Activated T-helper 9 cell treated with anti-CD3 and anti-CD28 coated beads, Interleukin-2, amount 50 U/mL, for 16 hours (primary cell): ENCODE results near the gene RPL14.
A peak's percentile ranks its signal among the peaks of the same experiment; 100 is the strongest.

Source experiments
- DNase-seq: peaks from one replicate; pipeline ENCODE4 v3.0.0-alpha.2; 2020; ENCODE audit warnings: low read depth

The RPL14 gene

DNA sequence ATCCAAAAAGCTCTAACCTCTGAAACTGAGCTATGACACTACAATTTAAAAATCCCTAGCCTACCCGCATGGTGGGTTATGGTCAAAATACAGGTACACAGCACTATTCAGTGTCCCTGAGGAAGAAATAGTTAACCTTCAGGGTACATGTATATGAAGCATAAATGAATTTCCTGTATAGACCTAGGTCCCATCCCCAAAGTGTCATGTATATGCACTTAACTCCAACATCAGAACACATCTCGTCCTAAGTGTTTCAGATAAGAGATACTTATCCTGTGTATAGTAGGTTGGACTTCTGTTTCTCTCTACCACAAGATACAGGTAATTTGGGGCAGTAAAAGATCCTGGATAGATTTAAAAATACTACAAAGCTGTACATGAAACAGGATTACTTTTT, 6.4 kb downstream of the RPL14 start:
- DNase-seq = no peak

DNA sequence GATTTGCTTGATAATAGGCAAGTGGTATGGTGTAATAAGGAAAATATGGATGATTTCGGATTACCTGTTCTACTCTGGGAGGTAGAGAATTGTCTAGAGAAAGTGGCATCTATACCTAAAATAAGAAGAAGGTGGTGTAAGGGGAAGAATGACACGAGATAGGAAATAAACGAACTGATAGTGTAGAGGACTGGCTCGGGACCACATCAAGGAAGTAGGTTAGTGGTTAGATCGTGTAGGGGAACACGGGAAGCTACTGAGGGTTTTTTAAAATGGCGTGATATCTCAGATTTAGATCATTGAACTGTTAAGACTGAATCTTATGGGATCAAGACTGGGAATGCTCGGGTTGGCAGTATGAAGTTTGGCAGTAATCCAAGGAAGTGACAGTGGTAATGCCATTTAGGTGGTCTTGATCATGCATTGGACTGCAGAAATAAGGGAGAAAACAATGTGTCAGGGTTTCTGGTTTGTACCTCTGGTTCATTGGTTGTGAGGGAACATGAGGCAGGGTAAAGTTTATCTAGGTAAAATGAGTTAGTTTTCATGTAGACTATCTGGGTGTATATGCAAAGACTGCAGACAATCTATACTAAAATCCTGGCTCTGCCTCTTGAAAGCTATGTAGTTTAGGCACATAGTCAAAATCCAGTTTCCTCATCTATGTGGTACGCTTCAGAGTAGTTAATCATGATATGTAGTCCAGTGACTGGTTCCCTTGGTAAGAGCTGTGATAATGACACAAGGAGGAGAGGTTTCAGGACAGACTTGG, 7.4 kb downstream of the RPL14 start:
- no peak for DNase-seq

DNA sequence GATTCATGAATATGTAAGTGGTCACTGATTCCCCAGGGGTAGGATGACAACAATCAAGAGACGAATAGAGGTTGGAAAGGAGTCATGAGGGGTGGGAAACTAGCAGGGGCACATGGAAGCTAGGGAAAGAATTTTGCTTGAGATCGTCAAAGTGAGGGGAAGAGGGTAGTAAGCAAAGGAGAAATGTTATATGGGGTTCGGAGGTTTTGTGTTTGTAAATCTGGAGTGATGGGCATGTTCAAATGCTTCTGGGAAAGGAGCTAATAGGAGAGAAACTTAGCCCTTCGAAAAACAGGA, 7.9 kb downstream of the RPL14 start:
- no peak for DNase-seq

DNA sequence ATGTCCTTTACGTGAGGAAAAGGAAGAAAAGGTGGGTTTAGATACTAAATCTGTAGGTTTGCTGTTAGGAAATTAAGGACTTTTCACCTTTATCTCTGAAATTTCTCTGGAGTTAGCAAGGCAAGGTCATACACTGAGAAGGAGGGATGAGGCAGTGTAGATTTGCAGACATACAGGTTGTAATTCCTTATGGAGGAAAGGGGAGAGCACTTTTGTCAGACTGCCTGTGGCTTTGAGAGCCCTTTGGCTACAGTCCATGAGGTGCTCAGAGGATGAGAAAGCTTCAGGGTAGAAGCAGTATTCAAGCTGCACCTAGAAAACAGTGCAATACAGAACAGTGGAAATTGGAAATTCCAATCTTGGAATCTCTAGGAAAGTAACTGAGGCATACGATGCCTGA, 8.3 kb downstream of the RPL14 start:
- DNase-seq = no peak

DNA sequence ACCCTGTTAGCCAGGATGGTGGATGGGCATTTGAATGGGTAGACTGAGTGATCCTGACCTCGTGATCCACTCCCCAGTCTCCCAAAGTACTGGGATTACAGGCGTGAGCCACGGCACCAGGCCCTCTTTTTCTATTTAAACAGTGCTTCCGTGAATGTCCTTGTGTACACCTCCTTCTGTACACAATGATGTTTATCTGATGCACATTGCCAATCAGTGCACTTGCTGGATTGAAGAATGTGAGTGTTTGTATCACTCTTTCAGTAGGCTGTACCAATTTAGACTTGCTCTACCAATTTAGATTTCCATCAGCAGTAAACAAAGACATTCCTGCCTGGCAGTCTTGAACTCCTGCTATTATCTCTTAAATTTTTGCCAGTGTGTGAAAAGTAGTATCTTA, 10.9 kb downstream of the RPL14 start:
- no peak for DNase-seq

DNA sequence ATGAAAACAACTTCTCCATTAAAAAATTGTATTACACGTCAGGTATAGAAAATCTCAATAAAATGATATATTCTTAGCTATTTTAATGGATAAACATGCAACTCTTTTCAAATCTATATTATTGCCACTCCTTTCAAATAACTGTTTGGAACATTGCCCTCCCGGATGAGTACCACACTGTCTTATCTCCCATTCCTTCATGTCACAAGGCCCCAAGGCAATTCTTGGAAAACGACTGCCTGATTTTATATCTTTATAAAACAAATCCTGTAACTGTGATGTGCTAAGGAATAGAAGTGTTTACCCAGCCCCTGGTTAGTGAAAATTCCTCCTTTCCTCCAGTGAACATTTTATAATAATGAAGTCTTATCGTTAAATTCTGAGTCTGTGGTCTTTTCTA, 13.6 kb downstream of the RPL14 start:
- no peak for DNase-seq

DNA sequence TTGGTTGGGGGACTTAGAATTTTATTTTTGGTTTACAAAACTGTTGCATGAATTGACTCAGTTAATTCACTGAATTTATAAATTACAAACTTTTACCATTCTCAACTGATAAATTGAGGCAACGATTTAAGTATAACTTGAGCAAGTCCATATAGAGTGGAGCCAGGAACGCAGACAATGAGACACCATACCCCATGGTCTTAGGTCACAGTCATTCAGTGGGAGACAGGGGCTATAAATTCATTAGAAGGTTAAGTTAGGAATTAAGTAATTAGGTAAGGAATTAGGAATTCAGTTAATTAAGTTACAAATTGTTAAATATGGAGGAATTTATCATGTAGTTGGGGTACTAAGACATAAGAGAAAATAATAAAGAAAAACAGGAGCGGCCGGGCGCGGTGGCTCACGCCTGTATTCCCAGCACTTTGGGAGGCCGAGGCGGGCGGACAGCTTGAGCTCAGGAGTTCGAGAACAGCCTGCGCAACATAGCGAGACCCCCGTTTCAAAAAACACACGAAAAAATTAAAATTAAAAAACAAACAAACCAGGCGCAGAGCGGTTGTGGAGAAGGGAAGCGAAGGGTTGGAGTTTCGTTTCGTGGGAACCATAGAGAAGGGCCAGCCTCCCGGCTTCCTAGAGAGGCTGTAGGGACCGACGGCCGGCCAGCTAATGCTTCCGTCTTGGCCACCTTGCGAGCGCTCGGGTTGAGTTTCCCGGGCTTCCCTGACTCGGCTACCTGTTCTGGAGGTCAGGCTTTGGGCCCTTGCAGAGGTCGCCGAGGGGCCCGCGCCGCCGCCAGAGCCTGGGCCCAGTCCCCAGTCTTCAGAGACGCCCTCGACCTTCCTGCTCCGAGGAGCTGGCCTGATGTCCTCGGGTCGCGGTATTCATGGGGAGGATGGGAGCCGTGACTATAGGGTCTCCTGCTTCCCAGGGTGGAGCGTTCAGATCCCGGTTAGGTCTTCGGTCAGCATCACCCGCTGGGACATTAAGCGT, 19.6 kb downstream of the RPL14 start, which contains the start of gene ZNF619:
ZNF619 (plus strand) TSS at position 645 of the 993 bp plus-strand sequence. CDS start 858 bp downstream, outside the sequence.
- DNase-seq = peak; percentile 21

DNA sequence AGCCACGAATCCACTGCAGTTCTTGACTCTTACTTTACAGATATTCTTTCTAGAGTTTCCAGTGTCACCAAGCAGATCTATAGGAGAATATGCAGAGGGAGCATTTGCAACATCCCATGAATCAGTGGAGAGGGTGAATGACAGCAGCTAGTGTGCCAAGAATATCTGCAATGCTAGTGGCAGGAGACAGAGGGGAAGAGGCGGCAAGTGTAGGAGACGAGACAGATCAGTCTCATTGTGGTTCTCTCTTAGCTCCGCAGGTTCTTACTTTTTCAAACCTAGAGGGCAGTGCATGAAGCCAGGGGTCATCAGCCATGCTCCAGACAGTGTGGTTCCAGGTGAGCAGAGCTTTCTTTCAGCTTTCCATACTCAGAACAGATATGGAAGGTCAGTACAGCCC, 20.5 kb downstream of the RPL14 start:
- DNase-seq = no peak

DNA sequence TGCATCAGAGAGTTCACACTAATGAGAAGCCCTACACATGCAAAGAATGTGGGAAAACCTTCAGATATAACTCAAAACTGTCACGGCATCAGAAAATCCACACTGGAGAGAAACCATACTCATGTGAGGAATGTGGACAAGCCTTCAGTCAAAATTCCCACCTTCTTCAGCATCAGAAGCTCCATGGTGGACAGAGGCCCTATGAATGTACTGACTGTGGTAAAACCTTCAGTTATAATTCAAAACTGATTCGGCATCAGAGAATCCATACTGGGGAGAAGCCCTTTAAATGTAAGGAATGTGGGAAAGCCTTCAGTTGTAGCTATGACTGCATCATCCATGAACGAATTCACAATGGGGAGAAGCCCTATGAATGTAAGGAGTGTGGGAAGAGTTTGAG, 30.0 kb downstream of the RPL14 start:
- DNase-seq = no peak

DNA sequence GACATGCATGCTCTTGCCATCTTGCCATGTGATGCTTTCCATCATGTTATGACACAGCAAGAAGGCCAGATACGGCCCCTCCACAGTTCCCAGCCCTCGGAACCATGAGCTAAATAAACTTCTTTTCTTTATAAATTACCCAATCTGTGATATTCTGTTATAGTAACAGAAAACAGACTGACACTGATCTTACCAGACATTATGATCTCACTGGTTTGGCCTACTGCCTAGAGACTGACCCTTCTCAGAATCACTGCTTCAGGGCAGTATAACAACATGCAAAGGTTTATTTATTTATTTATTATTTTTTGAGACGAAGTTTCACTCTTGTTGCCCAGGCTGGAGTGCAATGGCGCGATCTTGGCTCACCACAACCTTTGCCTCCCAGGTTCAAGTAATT, 33.8 kb downstream of the RPL14 start:
- DNase-seq = no peak

DNA sequence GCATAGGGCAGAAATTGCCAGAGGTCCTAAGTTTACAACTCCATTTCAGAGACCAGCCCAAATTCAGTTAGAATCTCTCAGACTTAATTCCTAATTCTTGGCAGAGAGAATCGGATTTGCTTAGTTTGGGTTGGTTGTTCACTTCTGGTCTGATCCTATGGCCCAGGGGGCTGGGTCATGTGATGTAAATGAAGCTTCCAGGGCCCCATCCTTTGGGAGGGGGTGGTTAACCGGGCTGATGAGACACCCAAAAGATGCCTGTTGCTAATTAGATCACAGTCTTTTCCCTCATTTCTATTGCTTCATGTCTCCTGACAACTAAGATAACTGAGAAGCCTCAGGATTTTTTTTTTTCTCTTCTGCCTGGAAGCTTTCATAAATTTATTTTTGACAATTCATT, 37.6 kb downstream of the RPL14 start:
- DNase-seq = no peak

DNA sequence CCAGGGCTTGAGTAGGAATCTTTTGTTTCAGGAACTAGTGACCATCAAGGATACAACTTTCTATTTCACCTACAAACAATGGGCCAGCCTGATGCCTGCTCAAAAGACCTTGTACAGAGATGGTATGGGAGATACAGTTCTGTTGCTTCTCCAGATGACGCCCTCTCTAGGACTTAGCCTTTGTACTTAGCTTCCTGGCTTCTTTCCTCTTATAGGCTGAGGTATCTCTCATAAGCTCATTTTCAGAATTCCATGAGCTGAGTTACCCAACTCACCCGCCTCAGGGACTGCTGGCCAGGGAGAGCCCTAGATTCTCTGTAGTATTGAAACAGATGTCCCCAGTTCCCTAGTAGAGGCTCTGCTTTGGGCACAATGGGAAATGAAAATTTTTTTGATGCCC, 40.1 kb downstream of the RPL14 start:
- DNase-seq = no peak

DNA sequence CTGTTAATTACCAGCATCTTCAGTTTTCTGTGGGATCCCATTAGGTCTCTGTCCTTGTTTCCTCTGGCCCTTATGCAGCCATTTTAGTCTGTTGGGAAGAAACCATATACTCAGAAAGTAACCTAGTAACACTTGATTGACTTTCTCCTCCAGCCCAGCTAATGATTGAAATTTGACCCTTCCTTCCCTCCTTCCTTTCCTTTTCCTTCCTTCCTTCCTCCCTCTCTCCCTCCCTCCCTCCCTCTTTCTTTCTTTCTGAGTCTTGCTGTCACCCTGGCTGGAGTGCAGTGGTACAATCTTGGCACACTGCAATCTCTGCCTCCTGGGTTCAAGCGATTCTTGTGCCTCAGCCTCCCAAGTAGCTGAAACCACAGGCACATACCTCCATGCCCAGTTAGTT, 42.8 kb downstream of the RPL14 start:
- no peak for DNase-seq

DNA sequence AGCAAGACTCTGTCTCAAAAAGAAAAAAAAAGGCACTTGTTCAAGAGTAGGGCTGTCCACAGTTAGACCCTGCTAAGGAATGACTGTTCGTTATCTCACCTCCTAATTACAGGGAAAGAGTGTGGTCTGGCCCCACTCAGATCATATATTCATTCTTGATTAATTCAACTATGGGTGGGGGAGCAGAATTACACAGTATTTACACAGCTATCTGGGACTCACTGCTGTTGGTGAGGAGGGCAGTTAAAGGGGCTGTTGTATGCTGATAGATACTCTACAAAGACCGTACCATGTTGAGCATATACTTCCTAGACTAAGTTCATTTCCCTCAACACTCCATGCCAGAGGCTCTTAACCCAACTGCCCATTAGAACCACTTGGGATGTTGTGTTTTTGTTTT, 44.9 kb downstream of the RPL14 start:
- no peak for DNase-seq

DNA sequence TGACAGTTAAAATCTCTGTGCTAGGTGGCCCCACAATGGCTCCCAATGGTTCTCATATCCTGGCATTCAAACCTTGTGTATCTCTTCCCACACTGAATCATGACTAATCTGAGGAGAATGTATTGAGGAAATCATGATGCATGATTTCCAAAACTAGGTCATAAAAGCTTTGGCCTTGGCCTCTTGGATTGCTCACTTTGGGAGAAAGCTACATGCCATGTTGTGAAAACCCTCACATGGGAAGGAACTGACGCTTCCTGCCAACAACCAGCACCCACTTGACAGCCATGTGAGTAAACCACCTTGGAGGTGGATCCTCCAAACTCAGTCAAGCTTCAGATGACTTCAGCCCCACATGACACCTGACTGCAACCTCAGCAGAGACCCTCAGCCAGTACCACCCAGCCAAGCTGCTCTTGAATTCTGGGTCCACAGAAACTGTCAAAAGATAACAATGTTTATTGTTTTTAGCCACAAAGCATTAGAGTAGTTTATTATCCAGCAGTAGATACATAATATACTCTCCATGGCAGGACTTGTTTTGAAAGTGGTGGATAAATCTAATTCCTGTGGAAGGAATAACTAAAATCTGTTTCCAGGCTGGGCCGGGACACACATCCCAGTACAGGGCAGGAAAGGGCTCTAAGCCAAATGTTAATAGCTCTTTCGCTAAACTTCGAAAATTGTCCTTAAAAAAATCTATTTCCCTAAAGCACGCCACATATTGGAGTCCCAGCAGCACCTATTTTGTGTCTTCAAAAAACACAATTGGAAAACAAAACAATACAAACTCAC, 47.7 kb downstream of the RPL14 start:
- no peak for DNase-seq

DNA sequence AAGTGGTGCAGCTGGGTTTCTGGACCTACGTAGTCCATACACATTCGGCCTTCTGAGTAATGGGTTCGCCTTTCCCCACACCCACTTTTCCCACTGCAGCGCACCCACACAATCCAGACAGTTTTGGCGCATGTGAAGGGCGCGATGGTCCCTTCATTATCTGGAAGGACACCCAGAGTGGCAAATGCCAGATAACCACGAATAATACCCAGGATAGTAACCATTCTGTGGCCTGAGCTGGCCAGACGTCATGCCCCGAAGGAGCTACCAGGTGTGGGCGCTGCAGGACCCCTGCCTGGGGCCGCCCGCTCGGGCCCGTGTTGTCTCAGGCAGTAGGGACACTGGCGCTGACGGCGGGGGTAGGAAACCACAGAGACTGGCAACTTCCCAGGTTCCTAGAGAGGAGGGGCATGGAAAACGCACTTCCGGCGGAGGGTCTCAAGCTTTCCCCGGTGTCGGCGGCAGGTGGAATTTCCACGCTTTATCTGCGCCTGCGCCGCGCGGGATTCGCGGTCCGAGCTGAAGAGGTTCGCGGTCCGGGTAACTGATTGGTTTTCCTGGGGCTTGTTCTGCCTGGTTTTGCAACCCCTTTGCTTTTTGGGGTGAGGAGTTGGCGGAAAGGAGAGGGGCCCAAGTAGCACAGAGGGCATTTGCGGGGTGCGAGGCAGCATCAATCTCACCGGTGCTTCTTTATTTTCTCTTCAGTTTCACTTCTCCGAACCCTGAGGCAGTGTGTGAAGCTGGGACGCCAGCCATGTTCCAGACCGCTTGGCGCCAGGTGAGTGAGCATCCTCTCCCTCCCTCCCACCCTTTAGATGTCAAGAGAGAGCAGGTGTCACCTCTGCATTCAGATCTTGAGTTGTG, 48.7 kb downstream of the RPL14 start, which contains the start of gene ZNF620:
ZNF620 (plus strand) TSS at position 441 of the 864 bp plus-strand sequence; CDS start at position 755, 314 bp downstream.
- peak; percentile 30 for DNase-seq

DNA sequence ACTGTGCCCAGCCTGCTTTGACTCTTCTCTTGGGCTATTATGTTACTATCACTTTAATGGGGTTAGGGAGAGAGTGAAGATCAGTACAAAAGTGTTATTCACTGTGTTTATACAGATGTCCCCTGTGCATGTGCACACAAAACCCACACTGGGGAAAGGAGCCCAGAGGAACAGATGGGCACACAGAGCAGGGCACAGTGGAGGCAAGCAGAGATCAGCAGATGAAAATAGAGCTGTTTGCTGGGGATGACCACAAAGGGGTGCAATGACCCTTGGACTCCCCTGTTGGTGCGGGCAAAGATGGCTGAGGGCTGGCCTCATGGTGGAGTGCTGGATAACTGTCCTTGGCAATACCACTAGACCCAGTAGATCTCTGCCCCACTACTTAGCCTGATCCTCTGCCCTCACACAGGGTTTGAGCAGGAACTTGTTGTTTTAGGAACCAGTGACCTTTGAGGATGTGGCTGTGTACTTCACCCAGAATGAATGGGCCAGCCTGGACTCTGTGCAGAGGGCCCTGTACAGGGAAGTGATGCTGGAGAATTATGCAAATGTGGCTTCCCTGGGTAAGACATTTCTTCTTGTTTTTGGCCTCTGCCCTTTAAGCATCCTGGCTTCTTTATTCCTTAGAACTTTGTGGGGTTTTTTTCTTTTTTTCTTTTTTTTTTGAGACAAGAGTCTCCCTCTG, 54.0 kb downstream of the RPL14 start:
- no peak for DNase-seq

DNA sequence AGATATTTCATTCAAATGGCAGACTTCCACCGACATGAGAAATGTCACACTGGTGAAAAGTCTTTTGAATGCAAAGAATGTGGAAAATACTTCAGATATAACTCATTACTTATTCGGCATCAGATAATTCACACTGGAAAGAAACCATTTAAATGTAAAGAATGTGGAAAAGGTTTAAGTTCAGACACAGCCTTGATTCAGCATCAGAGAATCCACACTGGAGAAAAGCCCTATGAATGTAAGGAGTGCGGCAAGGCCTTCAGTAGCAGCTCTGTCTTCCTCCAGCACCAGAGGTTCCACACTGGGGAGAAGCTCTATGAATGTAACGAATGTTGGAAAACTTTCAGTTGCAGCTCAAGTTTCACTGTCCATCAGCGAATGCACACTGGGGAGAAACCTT, 59.1 kb downstream of the RPL14 start:
- DNase-seq = no peak

DNA sequence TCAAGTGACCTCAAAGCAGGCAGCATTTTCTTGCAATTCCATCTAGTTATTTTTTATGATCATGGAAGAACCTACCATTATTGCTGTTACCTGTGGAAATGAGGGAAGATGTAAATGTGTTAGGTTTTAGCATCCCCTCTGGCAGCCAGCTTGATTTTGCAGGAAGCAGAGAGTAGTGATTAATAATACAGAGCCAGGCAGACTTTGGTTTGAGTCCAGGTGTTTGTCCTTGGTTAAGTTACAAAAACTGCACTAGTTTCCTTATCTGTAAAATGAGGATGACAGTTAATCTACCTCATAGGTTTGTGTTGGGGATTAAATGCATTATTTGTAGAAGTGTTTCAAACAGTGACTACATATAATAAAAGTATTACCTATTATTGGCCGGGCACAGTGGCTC, 60.9 kb downstream of the RPL14 start:
- DNase-seq = no peak
